ENCODE data around the gene NME8.

Gene NME8

DNA sequence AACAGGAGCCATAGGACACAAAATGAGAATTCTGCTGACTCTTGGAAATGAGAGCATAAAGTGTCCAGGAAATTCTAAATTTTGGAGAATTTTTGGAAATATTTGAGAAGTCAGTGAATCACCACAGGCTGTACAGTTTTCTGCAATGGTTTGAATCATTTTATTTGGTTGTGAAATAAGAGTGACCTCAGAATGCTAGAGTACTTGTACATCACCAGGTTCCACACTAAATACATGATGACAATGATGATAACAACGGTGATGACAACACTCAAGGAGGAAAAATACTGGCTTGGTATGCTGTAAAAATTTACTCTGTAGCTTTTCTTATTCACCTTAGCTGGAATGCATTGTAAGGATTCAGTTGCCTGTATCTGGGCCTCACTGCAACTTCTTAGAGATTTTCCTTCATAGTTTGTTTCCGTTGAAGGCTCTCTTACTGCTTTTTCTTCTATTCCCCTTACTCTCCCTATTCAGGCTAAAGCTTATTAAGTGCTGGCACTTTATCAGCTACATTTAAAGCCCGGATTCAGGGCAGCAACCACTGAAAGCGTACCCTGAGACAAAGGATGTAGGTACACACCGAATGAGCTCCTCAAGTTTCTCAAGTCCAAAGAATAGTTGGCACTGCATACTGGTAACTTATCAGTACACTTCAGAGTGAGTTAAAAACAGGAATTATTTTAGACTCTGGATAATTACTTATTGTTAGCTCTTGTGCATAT lies 30.2 kb upstream of the NME8 start:
- Mint-ChIP-seq H3K27ac (no peak overlapping the region), H3K27me3 (ENCODE audit: low read depth, poor library complexity) (peaks cover 7% of the 10 kb centered on the region), H3K9me3 (peaks cover 31% of the 10 kb centered on the region), H3K36me3 (ENCODE audit: low read depth) (peaks cover 4% of the 10 kb centered on the region), H3K4me1 (no peaks in the 10 kb centered on the region), H3K4me3 (no peak overlapping the region)
- no peak for DNase-seq
- TF ChIP-seq, protein P1, sequence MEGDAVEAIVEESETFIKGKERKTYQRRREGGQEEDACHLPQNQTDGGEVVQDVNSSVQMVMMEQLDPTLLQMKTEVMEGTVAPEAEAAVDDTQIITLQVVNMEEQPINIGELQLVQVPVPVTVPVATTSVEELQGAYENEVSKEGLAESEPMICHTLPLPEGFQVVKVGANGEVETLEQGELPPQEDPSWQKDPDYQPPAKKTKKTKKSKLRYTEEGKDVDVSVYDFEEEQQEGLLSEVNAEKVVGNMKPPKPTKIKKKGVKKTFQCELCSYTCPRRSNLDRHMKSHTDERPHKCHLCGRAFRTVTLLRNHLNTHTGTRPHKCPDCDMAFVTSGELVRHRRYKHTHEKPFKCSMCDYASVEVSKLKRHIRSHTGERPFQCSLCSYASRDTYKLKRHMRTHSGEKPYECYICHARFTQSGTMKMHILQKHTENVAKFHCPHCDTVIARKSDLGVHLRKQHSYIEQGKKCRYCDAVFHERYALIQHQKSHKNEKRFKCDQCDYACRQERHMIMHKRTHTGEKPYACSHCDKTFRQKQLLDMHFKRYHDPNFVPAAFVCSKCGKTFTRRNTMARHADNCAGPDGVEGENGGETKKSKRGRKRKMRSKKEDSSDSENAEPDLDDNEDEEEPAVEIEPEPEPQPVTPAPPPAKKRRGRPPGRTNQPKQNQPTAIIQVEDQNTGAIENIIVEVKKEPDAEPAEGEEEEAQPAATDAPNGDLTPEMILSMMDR (IDR thresholded peaks at IDR 0.05), result no peak

DNA sequence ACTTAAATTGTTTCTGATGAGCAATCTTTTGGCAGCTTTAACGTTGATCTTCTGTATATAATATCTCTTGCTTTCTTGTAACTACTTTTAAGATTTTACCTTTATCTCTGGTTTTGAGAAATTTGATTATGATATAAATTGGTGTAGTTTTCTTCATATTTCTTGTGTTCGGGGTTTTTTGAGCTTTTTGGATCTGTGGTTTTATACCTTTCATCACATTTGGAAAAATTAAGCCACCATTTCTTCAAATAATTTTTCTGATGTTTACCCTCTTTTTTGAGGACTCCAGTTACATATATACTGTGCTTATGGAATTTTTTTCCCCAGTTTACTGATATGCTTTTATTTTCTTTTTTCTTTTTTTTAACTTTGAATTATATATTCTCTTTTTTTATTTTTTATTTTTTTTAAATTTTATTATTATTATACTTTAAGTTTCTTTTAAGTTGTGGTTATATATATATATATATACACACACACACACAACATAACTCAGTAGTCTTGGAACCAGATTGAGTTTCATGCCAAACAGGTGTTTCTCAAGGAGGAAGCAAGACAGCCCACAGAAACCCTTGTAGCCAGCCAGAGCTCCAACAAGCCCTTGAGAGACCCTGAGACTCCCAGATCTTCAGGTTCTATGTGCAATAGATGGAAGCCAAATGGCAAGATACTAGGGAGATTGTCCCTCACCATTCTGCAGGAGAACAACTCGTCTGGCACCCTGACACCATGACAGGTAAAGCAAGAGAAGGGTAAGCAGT lies 27.5 kb upstream of the NME8 start:
- peaks cover 4% of the 10 kb centered on the region for H3K36me3 Mint-ChIP-seq (ENCODE audit: low read depth)
- TF ChIP-seq, protein P1 (IDR thresholded peaks at IDR 0.05), result no peak
- no peaks in the 10 kb centered on the region for H3K4me1 Mint-ChIP-seq
- H3K9me3 Mint-ChIP-seq, result peaks cover 26% of the 10 kb centered on the region
- DNase-seq, result no peak
- no peak overlapping the region for H3K4me3 Mint-ChIP-seq
- peaks cover 7% of the 10 kb centered on the region for H3K27me3 Mint-ChIP-seq (ENCODE audit: low read depth, poor library complexity)
- H3K27ac Mint-ChIP-seq, result no peak overlapping the region

DNA sequence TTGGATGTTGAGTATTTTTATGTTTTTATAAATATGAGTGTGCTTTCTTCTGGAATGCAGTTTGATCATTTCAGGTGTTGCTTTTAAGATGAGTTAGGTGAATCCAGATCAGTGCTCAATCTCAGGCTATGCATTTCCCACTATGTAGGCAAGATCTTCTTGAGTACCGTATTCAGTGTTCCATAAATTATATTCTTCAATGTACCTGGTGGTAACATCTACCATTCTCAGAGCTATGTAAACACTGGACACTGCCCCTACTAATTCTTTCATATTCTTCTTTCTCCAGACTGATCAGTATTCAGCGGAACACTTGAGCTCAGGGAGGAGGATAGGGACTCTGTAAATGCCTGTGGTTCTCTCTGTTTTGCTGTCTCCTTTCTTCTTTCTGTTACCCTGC lies 25.5 kb upstream of the NME8 start:
- no peak overlapping the region for H3K4me3 Mint-ChIP-seq
- no peak for DNase-seq
- H3K27ac Mint-ChIP-seq, result no peak overlapping the region
- peaks cover 4% of the 10 kb centered on the region for H3K36me3 Mint-ChIP-seq (ENCODE audit: low read depth)
- H3K27me3 Mint-ChIP-seq (ENCODE audit: low read depth, poor library complexity), result peaks cover 7% of the 10 kb centered on the region
- TF ChIP-seq, protein P1 (IDR thresholded peaks at IDR 0.05), result no peak
- H3K4me1 Mint-ChIP-seq, result no peaks in the 10 kb centered on the region
- H3K9me3 Mint-ChIP-seq, result peaks cover 26% of the 10 kb centered on the region

DNA sequence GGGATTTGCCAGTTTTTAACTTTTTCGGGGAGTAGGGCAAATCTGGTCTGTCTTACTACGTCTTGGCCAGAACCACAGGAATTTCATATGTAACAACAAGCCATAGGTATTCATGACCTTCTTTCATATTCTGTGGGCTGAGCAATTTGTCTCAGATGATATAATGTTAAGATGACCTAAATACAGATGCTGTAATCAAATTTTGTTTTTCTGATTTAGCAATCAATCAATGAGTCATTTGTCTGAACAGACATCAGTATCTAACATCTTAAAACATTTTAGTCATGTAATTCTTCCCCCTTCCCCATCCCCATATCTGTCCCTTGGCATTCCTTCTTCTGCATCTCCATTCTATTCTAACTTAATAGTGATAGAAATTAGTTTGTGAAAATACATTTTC lies 24.8 kb upstream of the NME8 start:
- TF ChIP-seq, protein P1 (IDR thresholded peaks at IDR 0.05), result no peak
- no peak overlapping the region for H3K4me3 Mint-ChIP-seq
- no peak overlapping the region for H3K27ac Mint-ChIP-seq
- H3K4me1 Mint-ChIP-seq, result no peaks in the 10 kb centered on the region
- DNase-seq, result no peak
- peaks cover 4% of the 10 kb centered on the region for H3K36me3 Mint-ChIP-seq (ENCODE audit: low read depth)
- H3K9me3 Mint-ChIP-seq, result peaks cover 26% of the 10 kb centered on the region
- H3K27me3 Mint-ChIP-seq (ENCODE audit: low read depth, poor library complexity), result peaks cover 5% of the 10 kb centered on the region

DNA sequence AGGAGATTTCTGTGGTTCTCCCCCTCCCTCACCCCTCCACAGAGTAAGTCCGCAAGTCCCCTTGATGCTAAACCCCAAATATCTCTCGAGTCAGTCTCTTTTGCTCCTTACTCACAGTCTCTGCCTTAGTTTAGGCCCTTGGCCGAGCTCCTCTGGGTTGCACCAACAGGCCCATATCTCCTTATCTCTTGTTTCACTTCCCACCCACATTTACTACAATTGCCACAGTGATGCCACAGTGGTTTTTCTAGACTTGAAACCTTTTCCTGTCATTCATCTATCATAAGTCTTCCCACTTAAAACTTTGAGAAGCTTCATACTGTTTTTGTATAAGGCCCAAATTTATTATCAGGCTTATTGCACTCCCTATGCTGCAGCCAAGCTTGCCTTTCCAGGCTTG lies 23.4 kb upstream of the NME8 start:
- TF ChIP-seq, protein P1 (IDR thresholded peaks at IDR 0.05), result no peak
- Mint-ChIP-seq H3K36me3 (ENCODE audit: low read depth) (peaks cover 4% of the 10 kb centered on the region), H3K4me3 (no peak overlapping the region), H3K27me3 (ENCODE audit: low read depth, poor library complexity) (peaks cover 5% of the 10 kb centered on the region), H3K4me1 (no peaks in the 10 kb centered on the region), H3K9me3 (peaks cover 19% of the 10 kb centered on the region), H3K27ac (no peak overlapping the region)
- DNase-seq, result no peak

All from nephron progenitor cell (in vitro differentiated cells).